Mammary epithelial cell (primary cell): Measurements from ENCODE around the gene PCDH19.

Source experiments
- CTCF ChIP-seq, 2 donors: IDR thresholded peaks in 1 of 2; conservative IDR thresholded peaks in 1 of 2; 2 replicates each; pipeline ENCODE4 v1.5.1; 2011 to 2012; ENCODE audit warnings: inconsistent platforms in 2 of 2, low read length in 2 of 2, mild to moderate bottlenecking in 2 of 2, control low read depth in 1 of 2, low read depth in 1 of 2; ENCODE audit not compliant: insufficient read depth in 1 of 2; ENCODE audit errors: extremely low read depth in 1 of 2
- EZH2 ChIP-seq: IDR thresholded peaks from 2 replicates; pipeline ENCODE4 v1.6.1; 2012; ENCODE audit warnings: low read length, inconsistent platforms, borderline replicate concordance

GRCh38 chrX:100376576-100376975 is 33.5 kb downstream of the PCDH19 start:
- TF ChIP-seq CTCF (conservative IDR thresholded peaks at IDR 0.05 in 1 of 2, IDR thresholded peaks at IDR 0.05 in 1 of 2; ENCODE audit: extremely low read depth in 1 of 2, insufficient read depth in 1 of 2, low read depth in 1 of 2, low read length in 2 of 2), result no peak
- TF ChIP-seq EZH2, result no peak
